T-helper 2 cell treated with Interferon-gamma antibody and Interleukin-4, amounts not matched to agents 5 μg/mL and 100 μg/mL, for 36 hours (primary cell): ENCODE results near the gene PPBP.
"Not testable (repeated sequence)": the region's sequence is repeated elsewhere in the genome, so short reads cannot be mapped to it uniquely, and the experiment has no call there.

Experiments
- DNase-seq: peaks from one replicate; pipeline ENCODE4 v3.0.0; 2021; ENCODE audit warnings: low spot score
- H3K27ac Mint-ChIP-seq: one replicate; pipeline ENCODE4 v1.8.0; 2021; ENCODE audit warnings: mild to moderate bottlenecking, mixed read lengths
- H3K27me3 Mint-ChIP-seq: one replicate; pipeline ENCODE4 v1.8.0; 2021; ENCODE audit warnings: low read depth, mixed read lengths
- H3K36me3 Mint-ChIP-seq: one replicate; pipeline ENCODE4 v1.8.0; 2021; ENCODE audit warnings: low read depth, mixed read lengths
- H3K4me1 Mint-ChIP-seq: one replicate; pipeline ENCODE4 v1.8.0; 2021; ENCODE audit warnings: low read depth, mixed read lengths
- H3K4me3 Mint-ChIP-seq: one replicate; pipeline ENCODE4 v1.8.0; 2022; ENCODE audit warnings: mild to moderate bottlenecking, moderate library complexity, mixed read lengths
- H3K9me3 Mint-ChIP-seq: one replicate; pipeline ENCODE4 v1.8.0; 2021; ENCODE audit warnings: mixed read lengths

PPBP gene

DNA sequence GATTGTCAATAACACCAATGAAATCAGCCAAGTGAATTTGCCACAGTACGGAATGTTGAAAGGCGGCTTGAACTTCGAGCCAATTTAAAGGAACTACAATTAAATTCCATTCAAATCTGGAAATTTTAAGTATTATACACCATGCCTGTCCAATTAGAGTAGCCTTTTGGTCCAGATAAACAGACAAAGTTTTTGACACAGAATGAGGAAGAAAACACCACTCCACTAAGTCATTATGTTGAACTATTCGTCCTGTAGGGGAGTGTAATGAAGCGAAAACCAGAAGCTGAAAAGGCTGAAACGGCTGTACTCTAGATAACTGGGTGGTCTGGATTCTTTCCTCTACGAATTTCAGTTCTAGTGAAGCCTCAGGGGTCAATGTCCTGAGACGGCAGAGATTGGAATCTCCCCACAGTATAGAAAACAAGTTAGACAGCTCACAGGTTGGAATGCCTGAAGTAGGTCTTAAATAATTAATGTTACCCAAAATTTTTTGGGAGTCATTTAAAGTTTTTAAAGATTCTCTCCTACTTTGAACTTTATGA is 37.5 kb downstream of the PPBP start:
- not testable (repeated sequence) for H3K27ac Mint-ChIP-seq, H3K9me3 Mint-ChIP-seq, H3K4me3 Mint-ChIP-seq, DNase-seq, H3K4me1 Mint-ChIP-seq, H3K36me3 Mint-ChIP-seq
- H3K27me3 Mint-ChIP-seq = peaks cover 11% of the 10 kb centered on the region

DNA sequence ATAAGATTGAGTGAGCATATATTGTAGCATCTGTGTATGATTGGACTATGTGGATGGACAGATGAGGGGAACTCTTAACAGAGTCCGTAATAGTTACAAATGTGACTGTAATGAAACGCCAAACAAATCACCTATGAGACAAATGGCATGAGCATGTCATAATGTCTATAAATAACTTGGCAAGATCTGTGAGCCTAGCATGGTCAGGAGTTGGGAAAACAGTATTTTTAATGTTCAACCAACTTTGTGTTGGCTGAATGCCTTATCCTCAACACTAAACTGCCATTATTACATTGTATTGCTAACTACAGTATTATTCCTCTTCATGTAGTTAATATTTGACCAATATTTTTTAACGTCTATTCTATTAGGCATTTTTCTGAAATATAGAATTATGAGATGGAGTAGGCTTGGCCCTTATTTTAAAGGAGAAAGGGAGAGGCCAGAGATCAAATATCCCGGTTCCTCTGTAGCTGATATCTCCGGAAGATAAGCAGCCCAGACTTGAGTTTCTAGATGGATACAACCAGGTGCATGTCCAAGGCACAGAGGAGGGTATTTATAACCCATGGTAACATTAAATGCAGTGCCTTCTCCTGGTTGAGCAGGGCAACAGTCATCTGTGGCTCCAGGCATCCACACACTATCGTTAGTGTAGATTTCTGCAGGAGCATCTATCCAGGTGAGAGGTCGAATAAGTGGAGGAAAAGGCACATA is 38.8 kb downstream of the PPBP start:
- H3K36me3 Mint-ChIP-seq = no peaks in the 10 kb centered on the region
- no peak overlapping the region for H3K27ac Mint-ChIP-seq
- no peaks in the 10 kb centered on the region for H3K9me3 Mint-ChIP-seq
- no peak overlapping the region for H3K4me3 Mint-ChIP-seq
- no peaks in the 10 kb centered on the region for H3K4me1 Mint-ChIP-seq
- DNase-seq = no peak
- peaks cover 22% of the 10 kb centered on the region for H3K27me3 Mint-ChIP-seq

DNA sequence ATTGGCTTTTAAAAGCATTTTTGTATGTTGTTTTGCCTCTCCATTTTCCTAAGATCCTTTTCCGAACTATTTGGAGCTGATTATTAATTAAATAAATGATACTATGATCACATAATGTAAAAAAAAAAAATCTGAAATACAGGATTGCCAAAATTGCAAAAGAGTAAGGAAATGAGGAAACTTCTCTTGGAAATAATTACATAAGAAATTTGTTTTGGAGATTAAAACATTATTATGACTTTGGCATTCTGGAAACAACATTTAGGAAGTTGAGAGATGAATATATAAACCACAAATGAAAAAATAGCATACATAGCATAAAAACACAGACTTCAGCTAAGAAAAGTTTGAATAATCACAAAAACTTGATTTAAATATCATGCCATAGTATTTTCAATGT is 39.7 kb downstream of the PPBP start:
- H3K27me3 Mint-ChIP-seq = peaks cover 28% of the 10 kb centered on the region

DNA sequence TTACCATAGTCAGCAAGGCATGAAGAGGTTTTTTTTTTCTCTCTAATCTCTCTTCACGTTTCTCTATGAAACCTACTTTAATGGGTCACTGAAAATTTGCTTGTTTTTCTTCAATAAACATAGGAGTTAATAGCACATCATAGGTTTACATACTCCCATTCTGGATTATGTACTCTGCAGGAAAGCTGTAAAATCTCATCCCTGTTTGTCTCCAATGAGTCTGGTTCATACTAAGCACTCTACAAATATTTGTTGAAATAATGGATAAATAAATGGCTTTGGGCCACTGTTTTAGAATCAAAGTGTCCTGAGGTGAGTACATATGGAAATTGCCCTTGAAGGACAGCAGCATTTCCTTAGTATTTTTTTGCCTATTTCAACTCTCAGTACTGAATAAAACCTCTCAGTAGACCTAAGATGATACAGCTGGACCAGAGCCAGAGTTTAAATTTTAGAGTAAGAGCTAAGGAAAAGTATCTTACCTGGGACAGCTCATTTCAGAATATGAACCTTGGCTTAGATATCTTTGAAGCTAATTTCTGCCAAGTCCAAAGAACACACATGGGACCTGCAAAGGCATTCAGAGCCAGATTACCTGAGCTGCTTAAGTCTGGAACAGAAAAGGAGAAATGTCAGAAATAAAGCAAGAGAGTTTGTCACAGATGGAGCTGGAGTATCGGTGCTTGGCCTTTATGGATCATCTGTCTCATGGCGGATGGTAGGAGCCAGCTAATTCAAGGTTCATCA is 40.6 kb downstream of the PPBP start:
- H3K27ac Mint-ChIP-seq = no peak overlapping the region
- peaks cover 35% of the 10 kb centered on the region for H3K27me3 Mint-ChIP-seq
- H3K9me3 Mint-ChIP-seq = no peaks in the 10 kb centered on the region
- DNase-seq = no peak
- H3K4me1 Mint-ChIP-seq = no peaks in the 10 kb centered on the region
- H3K4me3 Mint-ChIP-seq = no peak overlapping the region
- no peaks in the 10 kb centered on the region for H3K36me3 Mint-ChIP-seq

More for the DNA sequence above, 39.7 kb downstream of the PPBP start:
- Mint-ChIP-seq H3K27ac (no peak overlapping the region), H3K4me3 (no peak overlapping the region), H3K36me3 (no peaks in the 10 kb centered on the region), H3K9me3 (no peaks in the 10 kb centered on the region), H3K4me1 (no peaks in the 10 kb centered on the region)
- no peak for DNase-seq

DNA sequence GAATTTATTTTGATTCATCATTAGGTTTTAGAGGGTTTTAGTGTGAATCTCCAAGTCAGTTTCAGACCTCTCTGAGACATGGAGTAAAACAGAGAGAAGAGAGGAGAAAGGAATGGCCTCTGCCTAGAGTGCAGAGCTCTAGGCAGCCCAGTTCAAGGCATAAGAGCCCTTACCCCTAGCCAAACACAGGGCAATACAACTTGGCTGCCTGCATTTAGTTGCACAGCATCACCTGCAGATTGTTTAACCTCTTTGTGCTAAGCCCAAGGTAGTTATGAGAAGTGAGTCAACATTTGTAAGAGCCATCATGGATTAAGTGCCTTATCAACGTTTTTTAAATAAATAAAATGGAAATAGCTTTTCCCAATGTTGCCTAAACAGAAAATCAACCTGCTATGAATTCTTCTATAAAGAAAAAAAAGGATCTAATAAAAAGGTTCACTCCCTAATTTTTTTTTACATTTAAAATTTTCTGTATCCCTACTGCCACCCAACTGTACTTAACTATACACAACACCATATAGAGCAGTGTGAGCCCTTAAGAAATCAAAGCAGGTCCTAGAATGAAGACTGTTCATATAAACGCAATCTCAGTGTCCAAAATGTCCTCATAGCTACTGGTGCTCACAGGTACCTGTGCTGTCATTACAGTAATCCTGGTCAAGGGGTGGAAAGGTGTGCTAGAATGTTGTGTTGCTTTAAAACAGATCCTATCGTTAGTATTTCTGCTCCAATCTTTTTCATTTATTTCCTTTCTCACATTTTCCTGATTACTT is 42.1 kb downstream of the PPBP start:
- H3K36me3 Mint-ChIP-seq = no peaks in the 10 kb centered on the region
- H3K9me3 Mint-ChIP-seq = no peaks in the 10 kb centered on the region
- no peak overlapping the region for H3K4me3 Mint-ChIP-seq
- no peak for DNase-seq
- H3K27ac Mint-ChIP-seq = no peak overlapping the region
- H3K4me1 Mint-ChIP-seq = no peaks in the 10 kb centered on the region
- H3K27me3 Mint-ChIP-seq = peaks cover 41% of the 10 kb centered on the region

DNA sequence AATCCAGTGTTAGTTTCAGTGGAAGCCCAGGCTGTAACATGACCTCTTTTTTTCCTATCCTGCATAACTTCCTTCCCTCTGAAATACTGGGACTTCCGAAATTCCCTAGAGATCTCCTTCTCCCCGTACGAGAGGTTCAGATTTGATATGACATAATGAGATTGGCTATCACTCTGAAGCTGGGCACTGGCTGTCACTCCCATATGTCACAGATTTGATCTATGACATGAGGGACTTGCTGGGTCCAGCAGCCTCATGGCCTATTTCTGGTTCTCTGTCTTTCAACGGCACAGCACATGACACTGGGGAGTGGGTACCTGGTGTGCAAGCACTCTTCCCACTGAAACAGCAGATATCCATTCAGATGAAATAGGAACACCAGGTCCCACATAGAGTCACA is 42.9 kb downstream of the PPBP start:
- no peak for DNase-seq
- H3K27me3 Mint-ChIP-seq = peaks cover 41% of the 10 kb centered on the region
- no peaks in the 10 kb centered on the region for H3K36me3 Mint-ChIP-seq
- H3K27ac Mint-ChIP-seq = no peak overlapping the region
- no peaks in the 10 kb centered on the region for H3K4me1 Mint-ChIP-seq
- H3K9me3 Mint-ChIP-seq = no peaks in the 10 kb centered on the region
- no peak overlapping the region for H3K4me3 Mint-ChIP-seq

DNA sequence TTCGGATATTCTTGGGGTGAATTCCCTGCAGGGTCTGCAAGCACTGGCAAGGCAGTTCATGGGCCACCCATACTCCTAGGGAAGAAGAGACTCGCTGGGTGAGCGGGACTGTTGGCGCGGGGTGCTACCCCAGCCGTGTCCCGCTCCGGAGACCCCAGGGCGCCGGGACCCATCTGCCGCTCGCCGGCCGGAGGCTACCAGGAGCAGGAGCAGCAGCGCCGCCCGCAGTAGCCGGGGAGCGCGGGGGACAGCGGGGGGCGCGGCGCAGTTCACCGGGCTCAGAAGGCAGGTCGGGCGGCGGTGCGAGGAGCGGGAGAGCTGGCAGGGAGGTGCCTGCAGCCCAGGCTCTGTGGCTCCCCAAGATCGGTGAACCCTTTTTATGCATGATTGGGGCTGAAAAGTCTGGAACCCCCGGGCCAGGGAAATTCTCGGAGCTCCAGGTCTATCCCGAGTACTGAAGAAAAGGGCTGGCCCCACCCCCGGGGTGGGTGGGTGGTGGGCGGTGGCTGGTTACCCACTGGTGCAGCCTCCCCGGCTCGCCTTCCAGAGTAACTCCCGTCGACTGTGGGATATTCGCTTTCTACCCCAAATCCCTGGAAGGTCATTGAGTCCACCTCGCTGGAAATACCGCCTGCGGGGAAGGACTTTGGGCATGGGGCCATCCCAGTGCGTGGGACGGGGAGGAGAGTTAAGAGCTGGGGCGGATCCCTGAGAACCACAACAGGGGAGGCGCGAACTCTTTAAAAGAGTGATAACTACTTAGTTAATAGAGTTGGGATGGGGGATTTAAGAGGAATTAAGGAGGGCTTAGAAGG is 43.7 kb downstream of the PPBP start:
- Mint-ChIP-seq H3K27me3 (peaks cover 41% of the 10 kb centered on the region), H3K36me3 (no peaks in the 10 kb centered on the region), H3K9me3 (no peaks in the 10 kb centered on the region), H3K4me1 (no peaks in the 10 kb centered on the region), H3K27ac (no peak overlapping the region), H3K4me3 (no peak overlapping the region)
- no peak for DNase-seq

DNA sequence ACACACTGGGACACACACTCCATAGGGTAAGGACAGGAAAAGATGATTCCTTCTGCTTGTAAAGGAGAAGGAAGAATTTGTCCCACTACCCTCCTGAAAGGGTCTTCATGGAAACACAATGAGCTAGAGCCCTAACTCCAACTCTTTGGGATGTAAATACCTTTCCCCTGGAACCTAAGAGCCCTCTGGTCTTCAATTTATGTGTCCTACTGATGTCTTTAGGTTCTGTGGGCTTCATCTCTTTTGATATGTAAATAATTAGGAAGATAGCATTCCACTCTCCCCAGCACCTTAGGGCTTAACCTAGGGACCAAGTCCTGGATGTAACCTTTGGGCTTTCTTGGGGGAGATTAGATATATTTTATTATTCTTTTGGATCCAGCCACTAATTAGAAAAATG is 44.4 kb downstream of the PPBP start:
- Mint-ChIP-seq H3K36me3 (no peaks in the 10 kb centered on the region), H3K27me3 (peaks cover 41% of the 10 kb centered on the region), H3K9me3 (no peaks in the 10 kb centered on the region), H3K27ac (no peak overlapping the region), H3K4me3 (no peak overlapping the region), H3K4me1 (no peaks in the 10 kb centered on the region)
- no peak for DNase-seq

DNA sequence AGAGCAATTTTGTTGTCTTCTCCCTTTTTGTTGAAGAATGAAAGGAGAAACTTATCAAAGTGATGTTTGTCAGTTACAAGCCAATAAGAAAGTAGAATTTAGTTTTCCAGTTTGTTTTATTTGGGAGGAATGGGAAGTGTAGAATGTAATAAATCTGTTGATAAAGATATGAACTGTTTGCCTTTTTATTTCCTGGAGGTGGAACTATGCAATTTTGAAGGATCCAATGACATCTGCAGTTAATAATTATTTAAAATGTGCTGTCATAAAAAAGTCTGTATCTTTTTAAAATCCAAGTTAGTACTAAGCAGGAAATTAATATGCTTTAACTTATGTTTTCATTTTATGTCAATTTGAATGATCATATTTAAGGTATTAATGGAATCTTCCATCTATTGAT is 51.0 kb downstream of the PPBP start:
- Mint-ChIP-seq H3K9me3 (no peaks in the 10 kb centered on the region), H3K27ac (no peak overlapping the region), H3K4me1 (no peaks in the 10 kb centered on the region), H3K4me3 (no peak overlapping the region), H3K27me3 (peaks cover 2% of the 10 kb centered on the region), H3K36me3 (no peaks in the 10 kb centered on the region)
- DNase-seq = no peak
